Upper lobe of left lung (tissue), 6 donors: ENCODE measurements around the gene GGT6. TPM values are rescaled to one million over a fixed set of nuclear protein-coding genes. Genes with fewer than 3 reads are reported as not detected.

Experiments
- ATAC-seq, 2 donors: fragments of 200-7000 bp; cut with Tn5 transposase; one replicate each; pipeline ENCODE4 v1.9.1; 2022; ENCODE audit warnings: mild to moderate bottlenecking in 2 of 2, moderate library complexity in 2 of 2; ENCODE audit not compliant: low FRiP score in 2 of 2
- DNase-seq, 2 donors: peaks; one replicate each; pipeline ENCODE4 v3.0.0-alpha.2; 2019 to 2020
- H3K27ac ChIP-seq, 4 donors: fragments of 200-600 bp; sonication (generic); one replicate each; pipeline ENCODE4 v1.5.1; 2016 to 2019
- H3K27me3 ChIP-seq, 4 donors: fragments of 200-600 bp; sonication (generic); one replicate each; pipeline ENCODE4 v1.5.1; 2017 to 2019
- H3K36me3 ChIP-seq, 4 donors: fragments of 200-600 bp; sonication (generic); one replicate each; pipeline ENCODE4 v1.5.1; 2016 to 2019
- H3K4me1 ChIP-seq, 4 donors: fragments of 200-600 bp; sonication (generic); one replicate each; pipeline ENCODE4 v1.5.1; 2018 to 2019
- H3K4me3 ChIP-seq, 4 donors: fragments of 200-600 bp; sonication (generic); one replicate each; pipeline ENCODE4 v1.5.1; 2017 to 2019; ENCODE audit warnings: mild to moderate bottlenecking in 2 of 4, moderate library complexity in 1 of 4
- H3K9me3 ChIP-seq, 4 donors: fragments of 200-600 bp; sonication (generic); one replicate each; pipeline ENCODE4 v1.5.1; 2018 to 2019
- CTCF ChIP-seq, 6 experiments: fragments of 450-650 bp in 4 of 6; fragments of 200-600 bp in 2 of 6; sonication (generic) in 2 of 6; IDR thresholded peaks; one replicate each; pipeline ENCODE4 v1.5.1; 2016 to 2019; ENCODE audit warnings: antibody characterized with exemption in 6 of 6
- EP300 ChIP-seq, 4 donors: sonication (generic); formaldehyde crosslinking; IDR thresholded peaks; one replicate each; pipeline ENCODE4 v1.5.1; 2017; ENCODE audit warnings: antibody characterized with exemption in 4 of 4, control low read depth in 2 of 4
- POLR2A ChIP-seq, 4 donors: fragments of 450-650 bp; IDR thresholded peaks; one replicate each; pipeline ENCODE4 v1.5.1; 2016 to 2017; ENCODE audit warnings: antibody characterized with exemption in 4 of 4, mild to moderate bottlenecking in 2 of 4
- POLR2AphosphoS5 ChIP-seq, 2 donors: sonication (generic); formaldehyde crosslinking; IDR thresholded peaks; one replicate each; pipeline ENCODE4 v1.5.1; 2017; ENCODE audit warnings: antibody characterized with exemption in 2 of 2
- WGBS, 2 donors: methylation state at CpG; one replicate each; pipeline ENCODE4 v1.1.5; 2017 to 2018; 5-methylcytosine and 5-hydroxymethylcytosine counted together
- total RNA-seq, 6 donors: library from RNA; depleted of rRNA in 4 of 6; stranded (reverse); fragments of >200 nt in 4 of 6; gene quantifications; one replicate each; pipeline versions ENCODE4 v1.1.0 to v1.2.1, GENCODE V29; 2016 to 2021
- donor health status: DM: no; HTN: no; CAD: no; lungs with moderate emphysema.
- donor health status: DM: no; HTN: yes; CAD: no; lungs with severe emphysema.

The GGT6 gene
- total RNA-seq, 6 donors from 2014 or later: 3.8 to 18.7 (median 9.7) TPM

DNA sequence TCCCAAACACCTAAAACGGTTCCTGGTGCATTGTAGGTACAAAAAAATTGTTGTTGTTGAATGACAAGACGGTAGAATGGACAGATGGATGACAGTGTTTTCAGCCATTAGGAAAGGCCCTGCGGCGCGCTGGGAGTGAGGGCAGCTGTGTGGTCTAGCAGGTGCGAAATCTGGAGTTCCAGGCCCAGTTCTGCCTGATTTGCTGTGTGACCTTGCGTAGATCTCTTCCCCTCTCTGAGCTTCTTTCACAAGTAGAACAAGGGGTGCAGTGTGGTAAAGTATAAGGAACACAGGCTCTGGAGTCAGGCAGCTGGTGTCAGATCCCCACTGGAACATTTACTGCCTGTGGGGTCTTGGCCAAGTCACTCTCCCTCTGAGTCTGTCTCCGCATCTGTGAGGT lies 36.4 kb downstream of the GGT6 start:
- Histone ChIP-seq H3K4me1 (peaks cover 43 to 62% (median 50%) of the 10 kb centered on the region in 4 donors), H3K27ac (peak overlapping the region in 3 of 4 donors; percentile 29 to 91 (median 85)), H3K36me3 (peaks cover 0 to 5% (median 0%) of the 10 kb centered on the region in 4 donors), H3K9me3 (no peaks in the 10 kb centered on the region), H3K27me3 (no peaks in the 10 kb centered on the region), H3K4me3 (no peak overlapping the region)
- no peak for TF ChIP-seq EP300 (IDR thresholded peaks at IDR 0.05)
- TF ChIP-seq POLR2AphosphoS5 (IDR thresholded peaks at IDR 0.05): no peak
- no peak for TF ChIP-seq CTCF (IDR thresholded peaks at IDR 0.05)
- no peak for TF ChIP-seq POLR2A (IDR thresholded peaks at IDR 0.05)
- WGBS, 2 donors: 80 to 81% methylated on average over 8 of the region's 8 CpGs
- ATAC-seq (no peak), DNase-seq (no peak)

- WGBS, 2 donors: 64 to 72% methylated on average over 5 to 6 of the region's 6 CpGs
- TF ChIP-seq EP300 (IDR thresholded peaks at IDR 0.05): peak in 2 of 4 donors; percentile 46 to 63
- TF ChIP-seq POLR2AphosphoS5 (IDR thresholded peaks at IDR 0.05): peak in 1 of 2 donors; percentile 62
- no peak for TF ChIP-seq POLR2A (IDR thresholded peaks at IDR 0.05)
- no peak for TF ChIP-seq CTCF (IDR thresholded peaks at IDR 0.05)
- Histone ChIP-seq H3K4me3 (no peak overlapping the region), H3K27me3 (no peaks in the 10 kb centered on the region), H3K36me3 (no peaks in the 10 kb centered on the region), H3K4me1 (peaks cover 46 to 61% (median 54%) of the 10 kb centered on the region in 4 donors), H3K27ac (peak overlapping the region; percentile 85 to 95 (median 89)), H3K9me3 (no peaks in the 10 kb centered on the region)
- DNase-seq (peak in 1 of 2 donors; percentile 44), ATAC-seq (no peak)
These were observed 37.7 kb downstream of the GGT6 start for GRCh38 chr17:4522661-4523060.

DNA sequence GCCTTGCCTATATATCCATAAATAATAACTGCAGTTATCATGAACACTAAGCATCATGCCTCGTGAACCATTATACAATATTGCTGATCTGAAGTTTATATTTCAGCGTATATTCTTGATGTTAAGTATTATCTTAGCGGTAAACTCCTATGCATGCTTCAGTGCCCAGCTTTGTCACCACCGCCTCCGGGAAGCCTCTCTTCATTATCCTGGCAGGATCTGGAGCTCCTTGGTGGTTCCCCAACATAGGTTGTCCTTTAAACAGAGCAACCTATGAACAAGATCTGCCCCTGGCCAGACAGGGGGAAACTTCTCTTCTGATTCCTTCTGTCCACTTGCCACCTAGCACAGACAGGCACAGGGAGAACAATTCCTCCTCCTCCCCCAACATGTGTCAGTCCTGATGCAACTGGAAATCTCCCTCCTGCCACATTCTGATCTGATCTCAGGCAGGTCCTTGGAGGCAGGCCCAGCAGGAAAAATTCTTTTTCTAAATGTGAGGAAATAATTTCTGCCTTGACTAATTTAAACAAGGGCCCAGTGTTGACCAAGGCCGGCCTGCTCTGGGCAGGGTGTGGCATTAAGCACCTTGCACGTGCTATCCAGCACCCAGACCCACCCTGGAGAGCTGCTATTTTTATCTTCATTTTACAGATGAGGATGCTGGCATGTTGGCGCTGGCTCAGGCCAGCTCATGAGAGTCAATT lies 39.3 kb downstream of the GGT6 start:
- H3K4me1 ChIP-seq: peaks cover 54 to 65% (median 61%) of the 10 kb centered on the region in 4 donors
- no peaks in the 10 kb centered on the region for H3K9me3 ChIP-seq
- peak overlapping the region; percentile 85 to 95 (median 89) for H3K27ac ChIP-seq
- no peaks in the 10 kb centered on the region for H3K36me3 ChIP-seq
- TF ChIP-seq CTCF (IDR thresholded peaks at IDR 0.05) (no peak), EP300 (IDR thresholded peaks at IDR 0.05) (peak in 2 of 4 donors; percentile 26 to 98), POLR2AphosphoS5 (IDR thresholded peaks at IDR 0.05) (peak in 1 of 2 donors; percentile 87), POLR2A (IDR thresholded peaks at IDR 0.05) (no peak)
- peak; percentile 56 to 92 for ATAC-seq
- no peaks in the 10 kb centered on the region for H3K27me3 ChIP-seq
- peak in 1 of 2 donors; percentile 94 for DNase-seq
- H3K4me3 ChIP-seq: no peak overlapping the region
- WGBS, 2 donors: 72 to 73% methylated on average over 8 of the region's 8 CpGs

DNA sequence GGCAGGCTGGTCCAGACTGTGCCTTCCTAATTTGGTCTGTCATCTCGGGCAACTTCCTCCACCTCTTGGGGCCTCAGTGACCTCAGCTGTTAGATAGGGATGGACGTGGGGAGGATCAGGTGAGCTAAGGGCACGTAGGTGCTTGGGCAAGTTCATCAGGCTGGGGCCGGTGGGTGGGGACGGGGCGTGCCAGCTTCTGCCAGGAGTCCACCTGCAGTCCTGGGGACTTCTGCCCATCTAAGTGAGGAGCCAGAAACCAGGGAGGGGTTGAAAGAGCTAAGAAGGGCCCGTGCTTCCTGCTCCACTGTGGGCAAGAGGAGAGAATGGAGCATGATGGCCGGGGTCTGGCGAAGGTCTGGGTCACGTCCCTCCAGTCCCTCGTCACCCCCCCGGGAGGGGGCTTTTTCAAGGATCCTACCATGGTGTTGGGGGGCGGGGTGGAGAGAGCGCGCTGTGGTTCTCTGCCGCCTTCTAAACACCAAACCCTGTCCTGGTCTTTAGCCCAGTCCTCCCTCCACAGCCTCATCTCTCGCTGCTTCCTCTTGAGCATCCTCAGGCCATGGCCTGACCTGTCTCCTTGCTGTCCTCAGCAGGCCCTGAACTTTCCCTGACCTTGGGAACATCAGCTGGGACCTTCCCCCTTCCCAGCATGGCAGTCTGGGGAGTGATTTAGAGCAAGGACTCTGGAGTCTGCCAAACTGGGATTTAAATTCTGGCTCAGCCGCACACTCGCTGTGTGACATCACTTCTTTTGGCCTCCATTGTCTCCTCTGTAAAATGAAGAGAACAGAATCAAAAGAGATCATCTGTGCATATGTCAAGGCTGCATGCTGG lies 40.1 kb downstream of the GGT6 start:
- Histone ChIP-seq H3K9me3 (no peaks in the 10 kb centered on the region), H3K27ac (peak overlapping the region; percentile 85 to 95 (median 89)), H3K4me3 (no peak overlapping the region), H3K36me3 (no peaks in the 10 kb centered on the region), H3K27me3 (no peaks in the 10 kb centered on the region), H3K4me1 (peaks cover 61 to 72% (median 69%) of the 10 kb centered on the region in 4 donors)
- ATAC-seq: no peak
- DNase-seq: peak in 1 of 2 donors; percentile 53
- 68 to 85% methylated on average over 12 to 19 of the region's 19 CpGs for WGBS, 2 donors
- peak in 1 of 2 donors; percentile 40 for TF ChIP-seq POLR2AphosphoS5 (IDR thresholded peaks at IDR 0.05)
- TF ChIP-seq CTCF (IDR thresholded peaks at IDR 0.05): no peak
